Caki2 (cell line): ENCODE data around the gene DHRS12. TPM values are rescaled to one million over a fixed set of nuclear protein-coding genes. Genes with fewer than 3 reads are reported as not detected.

Experiments
- DNase-seq: peaks from one replicate; pipeline ENCODE4 v3.0.0-alpha.2; 2015; ENCODE audit warnings: low read depth
- in situ Hi-C: cut with HindIII; loops from 2 replicates; pipeline ENCODE4 v1.10.0; 2016; ENCODE audit warnings: low sequenced_read_pairs, low pct_unique_long_range_greater_than_20kb, mixed read lengths
- total RNA-seq: library from RNA; depleted of rRNA; stranded (reverse); fragments of >200 nt; shearing (Covaris generic); gene quantifications from 2 replicates; pipeline ENCODE4 v1.2.3, GENCODE V29; 2014; ENCODE audit warnings: low replicate concordance

Gene DHRS12
- total RNA-seq, 1 experiment from 2014 or later, result 2.8 TPM

DNA sequence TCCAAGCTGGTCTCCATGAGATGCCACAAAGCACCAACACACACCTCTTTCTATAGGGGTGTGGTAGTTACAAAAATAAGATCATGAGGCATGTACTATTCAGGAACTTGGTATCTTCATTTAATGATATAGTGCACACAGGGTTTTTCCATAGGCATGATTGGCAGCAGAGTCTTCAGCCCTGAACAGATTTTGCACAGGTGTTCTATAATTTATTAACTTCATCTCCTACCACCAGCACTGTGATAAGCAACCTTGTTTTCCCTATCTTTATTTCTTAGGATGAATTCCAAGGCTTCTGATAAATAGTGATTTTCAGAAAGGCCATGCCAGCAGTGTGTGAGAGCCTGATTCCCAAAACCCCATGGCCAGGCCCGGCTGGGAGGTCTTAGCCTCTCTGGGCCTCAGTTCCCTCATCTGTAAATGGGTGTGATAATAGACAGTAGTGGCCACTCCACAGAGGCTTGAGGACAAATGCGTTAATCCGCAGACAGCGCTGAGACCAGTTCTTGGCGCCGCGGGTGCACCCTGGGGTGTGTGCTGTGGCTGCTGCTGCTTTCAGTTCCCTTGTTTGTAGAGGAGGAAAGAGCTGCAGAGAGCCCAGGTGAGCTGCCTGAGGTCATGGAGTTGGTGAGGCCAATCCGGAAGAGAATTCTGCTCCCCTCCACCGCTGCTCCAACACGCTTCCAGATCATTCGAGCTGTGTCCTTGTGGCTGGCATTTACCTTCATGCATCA, 33.1 kb downstream of the DHRS12 start:
- DNase-seq, result no peak
- in situ Hi-C loops, result no loop called here

DNA sequence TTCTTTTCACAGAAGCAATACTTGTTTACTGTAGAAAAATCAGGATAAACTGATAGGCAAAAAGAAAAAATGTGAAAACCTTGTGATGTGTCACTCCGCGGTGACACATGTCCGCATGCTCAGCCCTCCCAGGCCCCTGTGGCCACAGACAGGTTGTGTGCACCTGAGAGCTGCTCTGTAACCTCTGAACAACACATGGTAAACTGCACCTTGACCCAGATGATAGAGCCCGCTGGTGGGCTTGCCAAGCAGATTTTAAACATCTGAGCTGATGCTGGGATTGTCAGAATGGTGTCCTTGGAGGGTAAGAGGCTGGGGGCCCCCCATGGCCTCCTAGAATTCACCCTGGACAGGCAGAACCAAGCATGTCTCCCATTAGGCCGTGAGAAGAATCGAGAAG, 33.8 kb downstream of the DHRS12 start:
- no peak for DNase-seq
- in situ Hi-C loops, result no loop called here

DNA sequence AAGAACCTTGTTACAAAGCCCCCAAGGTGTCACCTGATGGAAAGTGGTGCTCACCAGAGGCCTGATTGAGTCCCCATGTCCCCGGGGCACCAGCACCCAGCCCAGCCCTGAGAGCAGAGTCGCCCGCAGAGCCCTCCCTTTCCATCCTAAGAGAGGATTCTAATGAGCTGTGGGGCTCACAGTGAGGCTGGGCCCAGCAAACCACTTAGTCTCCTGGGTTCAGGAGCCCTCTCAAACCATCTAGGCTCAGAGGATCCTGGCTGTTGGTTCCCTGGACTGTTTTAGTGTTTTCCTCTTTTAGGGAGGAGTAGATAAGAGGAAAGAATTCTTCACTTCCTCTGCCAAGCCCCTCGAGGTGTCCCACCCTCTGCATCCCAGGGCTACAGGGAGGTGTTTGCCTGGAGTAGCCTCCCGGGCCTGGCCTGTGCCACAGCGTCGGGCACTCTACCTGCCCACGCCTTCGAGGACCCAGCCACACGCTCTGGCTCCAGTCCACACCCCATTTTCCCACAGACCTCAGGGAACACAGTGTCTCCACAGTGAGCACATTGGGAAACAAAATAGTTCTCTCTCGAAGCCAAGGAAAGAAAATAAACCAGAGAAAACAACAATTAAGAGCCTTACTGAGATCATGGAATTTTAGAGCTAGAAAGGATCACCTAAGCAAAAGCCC, 34.4 kb downstream of the DHRS12 start:
- in situ Hi-C loops, result no loop called here

DNA sequence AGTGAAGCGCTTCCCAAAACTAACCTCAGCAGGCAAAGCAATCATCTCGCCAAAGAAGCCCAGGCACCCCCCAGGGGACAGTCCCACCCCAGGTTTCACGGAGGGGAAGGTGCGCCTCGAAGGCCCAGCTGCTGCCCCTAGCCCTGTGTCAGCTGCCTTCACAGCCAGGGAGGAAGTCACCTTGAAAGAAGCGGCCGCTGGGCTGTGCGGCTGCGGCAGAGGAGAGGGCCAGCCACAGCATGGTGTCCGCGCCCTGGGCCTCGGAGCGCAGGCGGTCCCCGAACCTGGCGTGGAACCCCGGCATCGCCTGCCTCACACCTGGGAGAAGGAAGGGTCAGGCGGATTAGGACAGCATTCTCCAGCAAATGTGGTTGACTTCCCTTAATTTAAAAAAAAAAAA, 35.0 kb downstream of the DHRS12 start:
- in situ Hi-C loops, result no loop called here
- DNase-seq, result no peak

More for the DNA sequence above, 34.4 kb downstream of the DHRS12 start:
- no peak for DNase-seq

DNA sequence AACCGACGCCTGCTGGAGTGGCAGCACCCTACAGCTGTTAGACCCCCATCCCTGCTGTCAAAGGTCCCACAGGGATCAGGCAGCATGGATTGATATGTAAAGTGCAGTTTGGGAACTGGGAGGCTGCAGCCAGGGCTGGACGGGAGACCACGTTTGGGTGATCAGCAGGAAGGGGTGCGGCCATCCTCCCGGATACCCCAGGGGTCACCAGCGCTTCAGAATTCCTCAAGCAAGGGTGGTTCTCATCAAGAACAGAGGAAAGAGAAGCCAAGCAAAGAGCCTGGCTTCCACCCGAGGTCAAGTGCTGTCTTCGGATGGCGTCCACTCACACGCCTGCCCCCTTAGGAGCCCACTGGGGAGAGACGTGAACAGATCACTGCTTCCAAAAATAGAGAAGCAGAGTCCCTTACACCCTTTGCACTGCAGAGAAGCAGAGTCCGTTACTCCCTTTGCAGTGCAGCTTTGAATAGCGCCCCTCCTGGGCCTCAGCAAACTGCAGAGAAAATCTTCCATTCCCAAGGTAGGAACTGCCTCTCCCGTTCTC, 35.5 kb downstream of the DHRS12 start:
- in situ Hi-C loops, result no loop called here
- no peak for DNase-seq

DNA sequence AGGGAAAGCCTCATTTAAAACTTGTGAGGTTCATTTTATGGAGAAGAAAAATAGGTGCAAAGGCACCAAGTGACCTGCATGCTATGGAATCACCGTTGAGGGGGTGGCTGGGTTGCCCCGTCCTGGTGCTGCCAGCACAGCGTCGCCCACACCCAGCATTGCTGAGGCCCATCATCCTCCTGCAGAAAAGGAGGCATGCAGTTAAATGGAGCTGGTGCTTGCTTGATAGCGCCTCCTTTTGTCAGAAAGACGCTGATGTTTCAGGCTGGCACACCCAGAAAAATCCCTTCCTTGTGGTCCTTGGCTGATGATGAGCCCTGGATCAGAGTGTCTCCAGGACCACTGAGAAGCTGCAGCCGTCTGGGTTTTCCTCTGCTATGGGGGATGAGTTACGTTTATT, 36.9 kb downstream of the DHRS12 start:
- in situ Hi-C loops, result no loop called here
- no peak for DNase-seq

DNA sequence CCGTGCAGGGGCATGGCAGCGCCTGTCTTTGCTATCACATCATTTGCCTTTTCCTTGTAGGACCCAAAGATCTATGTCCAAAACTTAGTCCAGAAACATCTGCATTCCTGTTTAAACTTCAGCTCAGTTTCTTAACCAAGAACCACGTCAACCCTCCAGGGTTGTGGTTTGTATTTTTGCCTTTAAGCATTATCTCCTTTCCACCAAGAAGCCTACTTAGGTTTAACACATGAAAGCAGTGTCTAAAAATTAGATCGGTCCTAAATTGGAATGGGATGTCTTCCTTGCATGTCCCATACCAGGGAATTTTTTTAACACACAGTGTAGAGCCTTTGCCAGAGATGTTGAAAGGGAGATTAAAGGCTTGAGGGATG, 38.8 kb downstream of the DHRS12 start:
- no peak for DNase-seq
- in situ Hi-C loops, result no loop called here

DNA sequence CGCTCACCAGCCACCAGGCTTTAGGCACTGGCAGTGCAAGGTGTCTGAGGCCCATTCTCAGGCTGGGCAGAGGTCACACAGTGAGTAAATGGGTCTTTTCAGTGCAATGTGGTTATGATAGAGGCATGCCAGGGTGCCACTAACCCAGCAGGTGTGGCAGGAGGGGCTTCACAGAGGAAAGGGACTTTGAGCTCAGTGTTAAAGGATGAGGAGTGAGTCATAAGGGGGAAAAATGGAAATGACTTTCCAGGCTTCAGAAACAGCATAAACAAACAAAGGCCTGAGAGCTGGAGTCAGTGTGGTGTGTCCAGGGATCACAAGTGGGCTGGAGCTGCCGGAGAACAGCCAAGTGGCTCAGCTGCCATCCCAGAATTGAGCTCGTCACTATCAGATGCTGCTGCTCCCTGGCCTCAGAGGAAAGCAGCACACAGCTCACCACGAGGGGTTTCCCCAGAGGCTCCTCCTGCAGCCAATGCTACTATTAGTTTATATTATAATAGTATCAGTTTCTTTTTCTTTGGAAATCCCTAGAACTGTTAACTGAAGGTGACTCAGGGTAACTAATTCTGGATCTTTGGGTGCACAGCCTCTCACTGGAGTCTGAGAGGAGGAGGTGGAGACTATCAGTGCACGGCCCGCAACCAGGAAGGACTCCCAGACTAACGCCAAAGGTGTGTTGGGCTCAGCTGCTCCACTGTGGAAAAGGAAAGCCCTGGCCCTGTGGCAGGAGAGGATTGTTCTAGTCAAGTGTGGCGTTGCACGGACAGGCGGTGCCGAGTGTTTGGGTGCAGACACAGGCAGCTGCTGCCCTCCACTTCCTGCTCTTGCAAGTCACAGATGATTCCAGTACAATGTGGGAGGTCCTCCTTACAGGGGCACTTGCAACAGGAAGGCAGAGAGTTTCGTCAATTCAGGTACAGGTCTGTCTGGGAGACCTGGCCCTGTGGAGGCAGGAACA, 39.5 kb downstream of the DHRS12 start:
- peak; percentile 87 for DNase-seq
- in situ Hi-C loops, result no loop called here

DNA sequence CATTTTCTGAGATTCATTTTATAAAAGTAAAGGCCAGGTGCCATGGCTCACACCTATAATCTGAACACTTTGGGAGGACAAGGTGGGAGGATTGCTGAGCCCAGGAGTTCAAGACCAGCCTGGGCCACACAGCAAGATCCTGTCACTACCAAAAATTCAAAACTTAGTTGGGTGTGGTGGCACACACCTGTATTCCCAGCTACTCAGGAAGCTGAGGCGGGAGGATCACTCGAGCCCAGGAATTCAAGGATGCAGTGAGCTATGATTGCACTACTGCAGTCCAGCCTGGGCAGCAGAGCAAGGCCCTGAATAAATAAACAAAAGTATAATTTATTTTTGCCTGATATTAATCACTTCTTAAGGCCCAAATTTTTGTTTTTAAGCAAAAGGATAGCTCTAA, 40.5 kb downstream of the DHRS12 start:
- no peak for DNase-seq
- in situ Hi-C loops, result no loop called here

DNA sequence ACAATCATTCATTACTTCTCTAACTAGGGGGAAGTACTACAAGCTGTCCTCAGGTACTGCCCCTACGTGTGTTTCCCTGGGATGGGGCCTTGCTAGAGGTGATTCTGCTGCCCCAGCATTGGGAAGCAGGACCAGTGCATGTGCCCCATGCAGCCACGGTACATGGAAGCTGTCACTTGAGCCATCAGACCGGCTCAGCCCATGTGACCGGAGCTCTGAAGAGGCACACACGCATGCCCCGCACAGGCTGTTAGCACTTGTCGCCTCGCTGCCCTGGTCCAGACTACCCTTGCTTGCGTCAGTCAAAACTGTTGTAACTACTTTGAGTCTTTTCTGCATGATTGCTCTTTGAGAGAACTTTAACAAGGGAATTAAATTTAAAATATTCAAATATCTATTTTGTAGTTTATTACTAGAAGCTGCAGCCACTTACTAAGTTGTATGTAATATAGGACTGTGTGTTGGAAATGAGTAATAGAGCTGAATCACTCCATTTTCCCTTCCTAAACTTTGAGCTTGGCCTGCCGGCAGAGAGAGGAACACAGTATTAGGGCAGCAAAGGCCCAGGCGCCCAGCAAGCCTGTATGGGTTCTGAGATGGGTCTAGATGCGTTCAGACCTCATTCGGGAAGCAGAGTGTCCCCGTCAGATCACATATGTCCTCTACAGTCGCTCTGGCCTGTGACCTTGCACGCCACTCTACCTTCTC, 42.2 kb downstream of the DHRS12 start:
- in situ Hi-C loops, result no loop called here
- DNase-seq, result peak; percentile 8

DNA sequence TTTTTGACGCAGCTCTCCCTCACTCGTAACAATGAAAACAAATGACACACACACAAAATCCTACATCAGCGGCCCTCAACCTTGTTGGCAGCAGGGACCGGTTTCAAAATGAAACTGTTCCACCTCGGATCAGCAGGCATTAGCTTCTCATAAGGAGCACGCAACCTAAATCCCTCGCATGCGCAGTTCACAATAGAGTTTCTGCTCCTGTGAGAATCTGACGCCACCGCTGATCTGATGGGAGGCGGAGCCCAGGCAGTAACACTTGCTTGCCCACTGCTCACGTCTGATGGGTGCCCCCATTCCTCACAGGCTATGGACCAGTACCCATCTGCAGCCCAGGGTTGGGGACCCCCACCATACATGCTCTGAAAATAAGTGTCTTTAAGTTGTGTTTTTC, 43.4 kb downstream of the DHRS12 start:
- no peak for DNase-seq
- in situ Hi-C loops, result no loop called here

DNA sequence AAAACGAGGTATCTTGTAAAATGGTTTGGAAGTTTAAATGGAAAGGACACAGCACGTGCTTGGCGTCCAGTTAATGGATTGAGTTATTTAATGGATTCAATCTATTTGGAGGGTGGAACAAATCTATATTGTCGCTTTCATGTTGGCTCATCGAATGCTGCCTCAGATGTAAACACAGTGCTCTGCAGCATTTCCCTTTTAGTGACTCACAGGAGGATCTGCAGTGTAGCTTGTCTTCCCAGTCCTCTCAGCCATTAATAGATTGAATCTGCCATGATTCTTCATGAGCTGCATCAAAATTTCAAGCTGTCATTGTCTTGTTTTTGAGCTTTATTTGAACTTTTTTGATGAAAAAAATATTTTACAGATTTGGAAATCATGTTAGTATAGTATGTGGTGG, 44.7 kb downstream of the DHRS12 start:
- in situ Hi-C loops, result no loop called here
- no peak for DNase-seq

DNA sequence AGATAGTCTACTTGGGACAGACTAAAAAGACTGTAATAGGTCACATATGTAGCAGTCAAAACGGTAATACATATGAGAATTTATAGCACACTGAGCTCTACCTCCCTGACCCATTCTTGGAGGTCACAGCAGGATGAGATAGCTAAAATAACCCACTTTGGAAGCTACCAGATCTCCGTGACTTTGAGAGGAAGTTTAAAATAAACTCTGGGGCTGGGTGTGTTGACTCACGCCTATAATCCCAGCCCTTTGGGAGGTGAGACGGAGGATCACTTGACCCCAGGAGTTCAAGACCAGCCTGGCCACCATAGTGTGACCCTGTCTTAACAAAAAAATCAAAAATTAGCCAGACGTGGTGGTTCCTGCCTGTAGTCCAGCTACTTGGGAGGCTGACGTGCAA, 45.3 kb downstream of the DHRS12 start:
- in situ Hi-C loops, result no loop called here
- no peak for DNase-seq

DNA sequence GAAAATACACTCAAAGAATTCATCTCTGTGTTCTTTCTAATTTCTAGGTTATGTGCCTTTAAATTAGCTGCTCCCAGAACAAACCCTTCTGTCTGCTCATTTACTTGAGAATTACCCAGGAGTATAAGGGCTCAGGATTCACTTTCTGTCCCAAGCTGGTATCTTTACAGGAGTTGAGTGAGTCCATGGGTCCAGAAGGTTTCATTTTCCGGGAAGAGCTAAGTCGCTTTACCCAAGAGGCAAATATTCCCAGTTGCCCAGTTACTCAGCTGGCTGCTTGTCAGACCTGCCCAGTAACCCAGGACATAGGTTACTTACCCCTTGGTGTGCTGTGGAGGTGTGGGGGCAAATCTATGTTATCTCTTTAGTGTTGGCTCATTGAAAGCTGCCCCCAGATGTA, 47.3 kb downstream of the DHRS12 start:
- DNase-seq, result no peak
- in situ Hi-C loops, result no loop called here

DNA sequence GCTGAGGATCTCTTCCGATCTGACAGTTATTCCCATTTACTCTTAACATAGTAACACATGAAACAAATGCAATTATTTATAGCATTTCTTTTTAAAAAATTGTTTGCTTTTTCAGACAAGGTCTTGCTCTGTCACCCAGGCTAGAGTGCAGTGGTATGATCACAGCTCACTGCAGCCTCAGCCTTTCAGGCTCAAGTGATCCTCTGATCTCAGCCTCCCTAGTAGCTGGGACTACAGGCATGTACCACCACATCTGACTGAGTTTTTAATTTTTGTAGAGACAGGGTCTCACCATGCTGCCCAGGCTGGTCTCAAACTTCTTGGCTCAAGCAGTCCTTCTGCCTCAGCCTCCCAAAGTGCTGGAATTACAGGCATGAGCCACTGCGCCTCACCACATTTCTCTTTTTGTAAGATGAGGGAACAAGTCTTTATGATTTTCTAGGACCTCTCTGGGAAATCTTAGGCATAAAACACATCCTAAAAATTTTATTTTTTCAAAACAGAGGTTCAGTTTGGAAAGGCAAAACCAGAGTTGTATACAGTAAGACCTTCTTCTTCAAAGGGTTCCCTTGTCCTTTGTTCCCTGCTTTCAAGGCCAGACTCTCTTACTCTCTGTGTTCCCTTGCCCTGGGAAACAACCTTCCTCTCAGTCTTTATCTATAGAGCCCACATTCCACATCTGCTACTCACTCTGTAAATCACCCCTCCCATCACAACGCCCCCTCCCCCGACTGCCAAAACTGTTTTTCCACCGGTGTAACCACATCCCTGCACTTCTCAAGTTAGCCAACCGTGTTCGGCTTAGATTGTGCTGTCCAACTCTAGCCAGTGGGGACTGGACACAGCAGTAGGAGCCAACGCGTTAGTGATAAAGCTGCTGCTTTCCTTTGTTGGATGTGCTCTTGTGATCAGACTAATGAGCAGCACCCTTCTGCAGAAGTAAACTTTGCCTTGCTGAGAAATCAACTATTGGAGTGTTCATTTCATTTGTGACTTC, 56.2 kb downstream of the DHRS12 start:
- in situ Hi-C loops, result no loop called here
- DNase-seq, result no peak

DNA sequence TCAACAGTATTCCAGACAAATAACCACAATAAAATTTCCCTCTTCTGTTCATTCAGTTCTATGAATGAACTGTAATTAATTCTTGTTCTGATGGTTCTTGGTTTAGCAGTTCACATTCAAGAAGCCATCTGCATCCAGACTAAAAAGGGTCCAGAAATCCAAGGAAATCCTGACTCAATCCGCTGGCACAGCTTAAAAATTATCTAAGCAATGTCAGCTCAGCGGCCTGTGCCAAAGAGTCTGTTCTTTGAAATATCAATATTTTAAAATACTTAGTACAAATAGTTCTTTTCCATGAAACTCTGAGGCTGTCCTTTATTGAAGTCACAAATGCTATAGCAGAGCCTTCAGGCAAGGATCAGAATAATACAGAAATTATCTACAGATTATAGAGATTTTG, 57.2 kb downstream of the DHRS12 start:
- no peak for DNase-seq
- in situ Hi-C loops, result no loop called here

DNA sequence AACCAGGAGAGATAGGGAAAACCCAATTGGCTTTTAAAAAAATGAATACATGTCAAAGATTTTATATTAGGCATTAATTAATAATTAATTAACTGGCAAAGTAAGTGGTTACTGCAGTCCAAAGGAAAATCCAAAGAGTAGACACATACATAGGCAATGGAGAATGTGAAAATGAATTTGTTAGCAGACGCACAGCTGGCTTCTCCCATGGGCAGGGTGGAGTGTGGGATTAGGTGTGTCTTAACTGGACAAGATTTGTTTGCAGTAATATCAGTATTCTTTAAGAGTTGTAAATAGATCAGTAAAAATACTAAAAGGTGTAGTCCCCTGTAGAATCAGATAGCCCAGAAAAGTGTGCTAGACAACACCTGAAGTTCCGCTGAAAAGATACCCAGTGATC, 58.7 kb downstream of the DHRS12 start:
- DNase-seq, result no peak
- in situ Hi-C loops, result no loop called here
